Mucosa of rectum (tissue), 2 donors: ENCODE results near the gene RGMB.

Experiments used
- H3K27ac ChIP-seq, 2 donors: one replicate each; pipeline ENCODE4 v1.7.0; 2013; ENCODE audit warnings: inconsistent platforms in 2 of 2, low read depth in 2 of 2, low read length in 2 of 2
- H3K27me3 ChIP-seq, 2 donors: one replicate each; pipeline ENCODE4 v1.7.0; 2013; ENCODE audit warnings: low read length in 2 of 2; ENCODE audit not compliant: control insufficient read depth in 2 of 2, insufficient read depth in 2 of 2
- H3K36me3 ChIP-seq, 2 donors: one replicate each; pipeline ENCODE4 v1.7.0; 2013; ENCODE audit warnings: low read length in 2 of 2; ENCODE audit not compliant: control insufficient read depth in 2 of 2, insufficient read depth in 2 of 2
- H3K4me1 ChIP-seq, 2 donors: one replicate each; pipeline ENCODE4 v1.7.0; 2013; ENCODE audit warnings: low read length in 2 of 2, mild to moderate bottlenecking in 1 of 2; ENCODE audit not compliant: control insufficient read depth in 2 of 2, insufficient read depth in 2 of 2
- H3K4me3 ChIP-seq, 2 donors: one replicate each; pipeline ENCODE4 v1.7.0; 2013; ENCODE audit warnings: low read length in 2 of 2
- H3K9ac ChIP-seq, 2 donors: one replicate each; pipeline ENCODE4 v1.7.0; 2013; ENCODE audit warnings: low read length in 2 of 2, low read depth in 1 of 2, mild to moderate bottlenecking in 1 of 2
- H3K9me3 ChIP-seq, 2 donors: one replicate each; pipeline ENCODE4 v1.7.0; 2013; ENCODE audit warnings: low read length in 2 of 2; ENCODE audit not compliant: control insufficient read depth in 2 of 2
- donor health status: healthy.
- donor health status: Normal muscosa, but diverticular disease.

Gene RGMB

GRCh38 chr5:98793223-98793622, 19.8 kb downstream of the RGMB start:
- H3K27me3 ChIP-seq: no peaks in the 10 kb centered on the region
- no peaks in the 10 kb centered on the region for H3K9me3 ChIP-seq
- no peak overlapping the region for H3K27ac ChIP-seq
- H3K9ac ChIP-seq: no peak overlapping the region
- peaks cover 5 to 8% of the 10 kb centered on the region in 2 donors for H3K36me3 ChIP-seq
- H3K4me1 ChIP-seq: peaks cover 7 to 28% of the 10 kb centered on the region in 2 donors
- no peak overlapping the region for H3K4me3 ChIP-seq

GRCh38 chr5:98794001-98794400, 20.5 kb downstream of the RGMB start:
- H3K9me3 ChIP-seq: no peaks in the 10 kb centered on the region
- H3K4me3 ChIP-seq: no peak overlapping the region
- H3K4me1 ChIP-seq: peaks cover 7 to 22% of the 10 kb centered on the region in 2 donors
- H3K9ac ChIP-seq: no peak overlapping the region
- no peaks in the 10 kb centered on the region for H3K27me3 ChIP-seq
- no peak overlapping the region for H3K27ac ChIP-seq
- H3K36me3 ChIP-seq: peaks cover 5 to 8% of the 10 kb centered on the region in 2 donors

DNA sequence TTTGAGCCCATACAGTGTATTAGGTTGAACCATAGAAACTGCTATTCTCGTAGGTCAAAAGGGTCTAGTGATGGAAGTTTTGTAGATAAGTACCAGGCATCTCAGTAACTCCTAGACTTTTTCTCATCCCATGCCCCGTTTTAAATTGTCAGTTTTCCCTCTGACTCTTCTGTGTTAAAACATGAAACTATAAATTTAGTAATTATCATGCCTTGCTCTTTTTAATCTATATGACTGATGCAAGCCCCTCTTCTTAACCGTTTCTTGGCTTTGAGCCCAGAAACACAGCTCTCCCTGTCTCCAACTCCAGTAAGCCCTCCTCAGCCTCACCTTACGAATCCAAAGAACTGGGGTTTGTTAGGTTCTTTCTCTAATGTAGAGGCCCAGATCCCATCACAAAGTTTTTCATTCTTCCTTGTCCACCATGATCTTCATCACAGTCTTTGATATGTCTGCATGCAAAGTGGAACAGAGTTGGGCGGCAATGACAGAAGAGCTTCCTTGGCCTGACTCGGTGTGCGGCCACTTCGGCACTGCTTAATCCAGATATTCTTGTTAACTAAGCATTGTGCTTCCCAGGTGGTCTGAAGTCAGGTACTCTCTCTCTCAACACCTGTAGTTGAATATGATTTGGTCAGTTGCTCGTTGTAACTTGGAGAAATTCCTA, 21.1 kb downstream of the RGMB start:
- Histone ChIP-seq H3K9ac (no peak overlapping the region), H3K4me1 (peaks cover 7 to 20% of the 10 kb centered on the region in 2 donors)

DNA sequence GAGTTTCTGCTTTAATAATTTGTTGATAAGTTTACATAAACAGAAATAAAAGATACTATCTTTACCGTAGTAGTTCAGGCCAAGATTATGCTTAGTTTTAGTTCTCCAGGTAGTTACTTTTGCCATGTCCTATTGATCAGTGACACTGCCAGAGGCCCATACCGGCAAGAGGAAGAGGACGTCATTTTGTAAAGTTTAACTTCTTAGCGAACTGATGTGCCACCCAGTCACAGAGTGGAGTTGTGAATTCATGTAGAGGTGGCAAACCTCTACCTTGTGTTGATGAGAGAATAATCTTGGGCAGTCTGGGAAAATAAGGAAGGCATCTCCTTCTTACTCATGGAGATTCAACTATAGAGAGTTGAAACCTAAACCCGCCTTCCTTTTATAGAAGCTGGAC, 21.8 kb downstream of the RGMB start:
- Histone ChIP-seq H3K9ac (peak overlapping the region in 1 of 2 donors; percentile 22), H3K27ac (no peak overlapping the region), H3K4me3 (no peak overlapping the region), H3K9me3 (no peaks in the 10 kb centered on the region), H3K27me3 (no peaks in the 10 kb centered on the region), H3K36me3 (peaks cover 5 to 8% of the 10 kb centered on the region in 2 donors), H3K4me1 (peaks cover 7 to 19% of the 10 kb centered on the region in 2 donors)

More for the DNA sequence above, 21.1 kb downstream of the RGMB start:
- Histone ChIP-seq H3K4me3 (no peak overlapping the region), H3K27ac (no peak overlapping the region), H3K27me3 (no peaks in the 10 kb centered on the region), H3K36me3 (peaks cover 5 to 8% of the 10 kb centered on the region in 2 donors), H3K9me3 (no peaks in the 10 kb centered on the region)

GRCh38 chr5:98796197-98796972, 22.9 kb downstream of the RGMB start:
- peaks cover 5 to 8% of the 10 kb centered on the region in 2 donors for H3K36me3 ChIP-seq
- H3K4me3 ChIP-seq: no peak overlapping the region
- no peaks in the 10 kb centered on the region for H3K27me3 ChIP-seq
- H3K9me3 ChIP-seq: no peaks in the 10 kb centered on the region
- H3K27ac ChIP-seq: no peak overlapping the region
- H3K9ac ChIP-seq: no peak overlapping the region
- peaks cover 0 to 19% of the 10 kb centered on the region in 2 donors for H3K4me1 ChIP-seq

GRCh38 chr5:98798371-98798770, 24.9 kb downstream of the RGMB start:
- Histone ChIP-seq H3K27me3 (no peaks in the 10 kb centered on the region), H3K4me1 (peaks cover 0 to 11% of the 10 kb centered on the region in 2 donors), H3K36me3 (peaks cover 1 to 2% of the 10 kb centered on the region in 2 donors), H3K27ac (no peak overlapping the region), H3K4me3 (no peak overlapping the region), H3K9ac (no peak overlapping the region), H3K9me3 (no peaks in the 10 kb centered on the region)

GRCh38 chr5:98798847-98799246, 25.4 kb downstream of the RGMB start:
- Histone ChIP-seq H3K9me3 (no peaks in the 10 kb centered on the region), H3K4me3 (no peak overlapping the region), H3K27ac (no peak overlapping the region), H3K9ac (no peak overlapping the region), H3K27me3 (no peaks in the 10 kb centered on the region), H3K4me1 (peaks cover 0 to 11% of the 10 kb centered on the region in 2 donors), H3K36me3 (no peaks in the 10 kb centered on the region)

DNA sequence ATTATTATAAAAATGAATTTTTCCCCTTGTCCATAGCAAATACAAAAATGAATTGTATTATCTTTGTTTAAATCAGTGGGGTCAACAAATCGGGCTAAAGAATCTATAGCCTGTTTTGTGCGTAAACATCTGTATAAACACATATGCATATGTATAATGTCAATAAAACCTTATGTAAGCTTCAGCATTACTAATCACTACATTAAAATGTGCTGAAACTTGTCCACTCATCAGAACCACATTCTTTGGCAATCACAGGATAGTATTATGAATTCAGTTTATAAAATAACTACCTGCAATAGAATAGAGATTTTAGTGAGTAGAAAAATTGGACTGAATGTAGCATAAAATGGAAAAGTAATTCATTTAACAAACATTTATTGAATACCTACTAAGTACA, 30.6 kb downstream of the RGMB start:
- Histone ChIP-seq H3K27me3 (no peaks in the 10 kb centered on the region), H3K9ac (no peak overlapping the region), H3K4me1 (no peaks in the 10 kb centered on the region), H3K4me3 (no peak overlapping the region), H3K9me3 (peaks cover 0 to 8% of the 10 kb centered on the region in 2 donors), H3K36me3 (no peaks in the 10 kb centered on the region), H3K27ac (no peak overlapping the region)

- Histone ChIP-seq H3K27me3 (no peaks in the 10 kb centered on the region), H3K4me1 (no peaks in the 10 kb centered on the region), H3K9ac (no peak overlapping the region), H3K4me3 (no peak overlapping the region), H3K27ac (no peak overlapping the region), H3K36me3 (no peaks in the 10 kb centered on the region), H3K9me3 (peaks cover 0 to 8% of the 10 kb centered on the region in 2 donors)
These were observed 31.6 kb downstream of the RGMB start for GRCh38 chr5:98805070-98805469.

DNA sequence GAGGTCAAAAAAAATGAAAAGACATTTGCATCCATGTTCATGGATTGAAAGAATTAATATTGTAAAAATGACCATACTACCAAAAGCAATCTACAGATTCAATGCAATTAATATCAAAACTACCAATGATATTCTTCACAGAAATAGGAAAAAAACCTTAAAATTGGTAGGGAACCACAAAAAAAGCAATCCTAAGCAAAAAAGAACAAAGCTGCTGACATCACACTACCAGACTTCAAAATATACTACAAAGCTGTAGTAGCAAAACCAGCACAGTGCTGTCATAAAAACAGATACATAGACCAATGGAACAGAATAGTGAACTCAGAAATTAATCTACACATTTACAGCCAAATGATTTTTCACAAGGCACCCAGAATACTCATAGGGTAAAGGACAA, 34.3 kb downstream of the RGMB start:
- H3K9me3 ChIP-seq: peaks cover 0 to 8% of the 10 kb centered on the region in 2 donors
- H3K4me1 ChIP-seq: no peaks in the 10 kb centered on the region
- no peak overlapping the region for H3K27ac ChIP-seq
- H3K27me3 ChIP-seq: no peaks in the 10 kb centered on the region
- H3K9ac ChIP-seq: no peak overlapping the region
- no peak overlapping the region for H3K4me3 ChIP-seq
- no peaks in the 10 kb centered on the region for H3K36me3 ChIP-seq
